Measurements from ENCODE around the gene PHLDA1. TPM values are rescaled to one million over a fixed set of nuclear protein-coding genes. Genes with fewer than 3 reads are reported as not detected.

PHLDA1 gene
- total RNA-seq, 3 donors from 2014 or later (not counting 1 experiment from before 2014, with no cell fraction given): 11.1 to 24.0 (median 19.1) TPM

GRCh38 chr12:76013603-76014002 is 18.0 kb downstream of the PHLDA1 start:
- ATAC-seq: no peak

GRCh38 chr12:76012644-76013043 is 18.9 kb downstream of the PHLDA1 start:
- WGBS (ENCODE audit: insufficient coverage): 94% methylated on average over 4 of the region's 4 CpGs
- no peak overlapping the region for H3K4me3 ChIP-seq (ENCODE audit: low read length)
- Mint-ChIP-seq H3K27ac (no peak overlapping the region), H3K27me3 (ENCODE audit: low read depth in 2 of 2) (peaks cover 0 to 7% of the 10 kb centered on the region in 2 donors), H3K4me3 (no peak overlapping the region), H3K4me1 (peaks cover 0 to 6% of the 10 kb centered on the region in 2 donors), H3K36me3 (no peaks in the 10 kb centered on the region), H3K9me3 (no peaks in the 10 kb centered on the region)
- ATAC-seq (no peak), DNase-seq (no peak)
- intact Hi-C loops (cut with micrococcal nuclease): no loop called here
- H3K36me3 ChIP-seq (ENCODE audit: control insufficient read depth, insufficient read depth, low read length): no peaks in the 10 kb centered on the region
- no peaks in the 10 kb centered on the region for H3K4me1 ChIP-seq (ENCODE audit: control insufficient read depth, insufficient read depth, low read length)
- TF ChIP-seq CTCF (IDR thresholded peaks at IDR 0.05): no peak
- no peaks in the 10 kb centered on the region for H3K27me3 ChIP-seq (ENCODE audit: control insufficient read depth, insufficient read depth, low read length)
- H3K27ac ChIP-seq (ENCODE audit: low read length): no peak overlapping the region
- H3K9me3 ChIP-seq (ENCODE audit: control insufficient read depth, insufficient read depth, low read length): no peaks in the 10 kb centered on the region

More at GRCh38 chr12:76013603-76014002, 18.0 kb downstream of the PHLDA1 start:
- Histone ChIP-seq H3K36me3 (ENCODE audit: control insufficient read depth, insufficient read depth, low read length) (no peaks in the 10 kb centered on the region), H3K4me3 (ENCODE audit: low read length) (no peak overlapping the region), H3K9me3 (ENCODE audit: control insufficient read depth, insufficient read depth, low read length) (no peaks in the 10 kb centered on the region), H3K27ac (ENCODE audit: low read length) (no peak overlapping the region), H3K27me3 (ENCODE audit: control insufficient read depth, insufficient read depth, low read length) (no peaks in the 10 kb centered on the region), H3K4me1 (ENCODE audit: control insufficient read depth, insufficient read depth, low read length) (no peaks in the 10 kb centered on the region)
- no peak for TF ChIP-seq CTCF (IDR thresholded peaks at IDR 0.05)
- no peak for DNase-seq
- 95% methylated on average over 3 of the region's 4 CpGs for WGBS (ENCODE audit: insufficient coverage)
- intact Hi-C loops (cut with micrococcal nuclease): no loop called here
- Mint-ChIP-seq H3K27ac (no peak overlapping the region), H3K27me3 (ENCODE audit: low read depth in 2 of 2) (peaks cover 0 to 5% of the 10 kb centered on the region in 2 donors), H3K4me3 (no peak overlapping the region), H3K36me3 (no peaks in the 10 kb centered on the region), H3K4me1 (peaks cover 5 to 9% of the 10 kb centered on the region in 2 donors), H3K9me3 (no peaks in the 10 kb centered on the region)

GRCh38 chr12:76010732-76011458 is 20.7 kb downstream of the PHLDA1 start:
- ATAC-seq (no peak), DNase-seq (no peak)
- Histone ChIP-seq H3K9me3 (ENCODE audit: control insufficient read depth, insufficient read depth, low read length) (no peaks in the 10 kb centered on the region), H3K27me3 (ENCODE audit: control insufficient read depth, insufficient read depth, low read length) (no peaks in the 10 kb centered on the region), H3K36me3 (ENCODE audit: control insufficient read depth, insufficient read depth, low read length) (no peaks in the 10 kb centered on the region), H3K4me1 (ENCODE audit: control insufficient read depth, insufficient read depth, low read length) (no peaks in the 10 kb centered on the region), H3K4me3 (ENCODE audit: low read length) (no peak overlapping the region), H3K27ac (ENCODE audit: low read length) (no peak overlapping the region)
- Mint-ChIP-seq H3K27ac (no peak overlapping the region), H3K36me3 (no peaks in the 10 kb centered on the region), H3K9me3 (no peaks in the 10 kb centered on the region), H3K27me3 (ENCODE audit: low read depth in 2 of 2) (peaks cover 0 to 15% of the 10 kb centered on the region in 2 donors), H3K4me1 (peaks cover 0 to 6% of the 10 kb centered on the region in 2 donors), H3K4me3 (no peak overlapping the region)
- intact Hi-C loops (cut with micrococcal nuclease): no loop called here
- 94% methylated on average over 6 of the region's 6 CpGs for WGBS (ENCODE audit: insufficient coverage)
- no peak for TF ChIP-seq CTCF (IDR thresholded peaks at IDR 0.05)

GRCh38 chr12:76008428-76008827 is 23.1 kb downstream of the PHLDA1 start:
- H3K4me1 Mint-ChIP-seq: peaks cover 0 to 6% of the 10 kb centered on the region in 2 donors
- Histone ChIP-seq H3K4me3 (ENCODE audit: low read length) (no peak overlapping the region), H3K36me3 (ENCODE audit: control insufficient read depth, insufficient read depth, low read length) (no peaks in the 10 kb centered on the region), H3K9me3 (ENCODE audit: control insufficient read depth, insufficient read depth, low read length) (no peaks in the 10 kb centered on the region), H3K4me1 (ENCODE audit: control insufficient read depth, insufficient read depth, low read length) (no peaks in the 10 kb centered on the region), H3K27me3 (ENCODE audit: control insufficient read depth, insufficient read depth, low read length) (no peaks in the 10 kb centered on the region), H3K27ac (ENCODE audit: low read length) (no peak overlapping the region)
- no peaks in the 10 kb centered on the region for H3K36me3 Mint-ChIP-seq
- peaks cover 0 to 15% of the 10 kb centered on the region in 2 donors for H3K27me3 Mint-ChIP-seq (ENCODE audit: low read depth in 2 of 2)
- H3K4me3 Mint-ChIP-seq: no peak overlapping the region
- WGBS (ENCODE audit: insufficient coverage): 97% methylated on average over 3 of the region's 3 CpGs
- ATAC-seq: no peak
- intact Hi-C loops (cut with micrococcal nuclease): no loop called here
- H3K9me3 Mint-ChIP-seq: no peaks in the 10 kb centered on the region
- DNase-seq: no peak
- H3K27ac Mint-ChIP-seq: no peak overlapping the region
- TF ChIP-seq CTCF (IDR thresholded peaks at IDR 0.05): no peak

Data from natural killer cell (primary cell).